HCT116 (cell line): ENCODE data around the gene TBX20. TPM values are rescaled to one million over a fixed set of nuclear protein-coding genes. Genes with fewer than 3 reads are reported as not detected.

Experiments
- ATAC-seq: fragments of 200-7000 bp; cut with Tn5 transposase; 2 replicates; pipeline ENCODE4 v1.9.1; 2020; ENCODE audit warnings: mild to moderate bottlenecking, moderate library complexity
- BruUV-seq: library from RNA; stranded (reverse); fragments of 400-500 nt; replicated peaks from 2 replicates; lab custom pipeline; 2021; lab: Mats Ljungman, UMichigan
- CTCF ChIA-PET: fragments of 300-600 bp; sonication (Branson Sonifier 250); formaldehyde crosslinking; loops from one replicate; lab custom pipeline; 2021; ENCODE audit warnings: antibody characterized with exemption; lab: Charles Lee
- POLR2A ChIA-PET: fragments of 300-600, 350-600 bp; sonication (Branson Sonifier 250); formaldehyde crosslinking; loops from one replicate; lab custom pipeline; 2021; ENCODE audit warnings: antibody characterized with exemption; lab: Charles Lee
- RAD21 ChIA-PET, 2 experiments: fragments of 300-600 bp; sonication (Branson Sonifier 250); formaldehyde crosslinking; loops; one replicate each; lab custom pipeline; 2023; ENCODE audit warnings: low total read pairs in 2 of 2; ENCODE audit not compliant: uncharacterized antibody in 2 of 2, unreplicated experiment in 2 of 2, low non-redundant PET in 1 of 2; lab: Charles Lee
- DNase-seq: peaks from one replicate; pipeline ENCODE4 v3.0.0-alpha.2; 2010; ENCODE audit warnings: low read depth, low spot score
- H2AFZ ChIP-seq: fragments of 200-600 bp; shearing (Covaris generic), sonication (generic); 2 replicates; pipeline ENCODE4 v1.6.1; 2017; ENCODE audit warnings: low read depth, mixed run types, mixed read lengths, antibody characterized with exemption, low read length; ENCODE audit not compliant: poor library complexity, severe bottlenecking
- H3K27ac ChIP-seq: 2 replicates; pipeline ENCODE4 v1.5.1; 2012; ENCODE audit warnings: low read depth, low read length
- H3K27me3 ChIP-seq: fragments of 200-600 bp; sonication (generic); 2 replicates; pipeline ENCODE4 v1.6.1; 2016; ENCODE audit warnings: mixed run types, low read length, mixed read lengths; ENCODE audit not compliant: insufficient read depth
- H3K36me3 ChIP-seq, 2 experiments: fragments of 200-500 bp in 1 of 2; fragments of 200-600 bp in 1 of 2; sonication (Bioruptor generic) in 1 of 2; sonication (generic) in 1 of 2; 2 replicates each; pipeline versions ENCODE4 v1.5.1 to v1.6.1; 2014 to 2016; ENCODE audit warnings: low read length in 2 of 2, inconsistent platforms in 1 of 2, mixed read lengths in 1 of 2, mixed run types in 1 of 2; ENCODE audit not compliant: insufficient read depth in 2 of 2, control insufficient read depth in 1 of 2
- H3K4me1 ChIP-seq, 2 experiments: fragments of 200-600 bp in 1 of 2; sonication (generic) in 1 of 2; 2 replicates each; pipeline versions ENCODE4 v1.5.1 to v1.6.1; 2012 to 2017; ENCODE audit warnings: low read length in 2 of 2, inconsistent platforms in 1 of 2, mild to moderate bottlenecking in 1 of 2, mixed read lengths in 1 of 2, mixed run types in 1 of 2, moderate library complexity in 1 of 2; ENCODE audit not compliant: insufficient read depth in 2 of 2, control insufficient read depth in 1 of 2
- H3K4me2 ChIP-seq: fragments of 200-600 bp; sonication (generic); 2 replicates; pipeline ENCODE4 v1.6.1; 2017; ENCODE audit warnings: mixed run types, low read length, mixed read lengths
- H3K4me3 ChIP-seq, 2 experiments: fragments of 200-600 bp in 1 of 2; sonication (generic) in 1 of 2; replicated peaks in 1 of 2; 2 replicates each; pipeline ENCODE4 v1.5.1; 2011 to 2016; ENCODE audit warnings: low read length in 2 of 2, control low read depth in 1 of 2, low read depth in 1 of 2, mild to moderate bottlenecking in 1 of 2, mixed read lengths in 1 of 2, mixed run types in 1 of 2
- H3K79me2 ChIP-seq: fragments of 200-600 bp; sonication (generic); 2 replicates; pipeline ENCODE4 v1.6.1; 2017; ENCODE audit warnings: mild to moderate bottlenecking, mixed run types, low read length, moderate library complexity, mixed read lengths; ENCODE audit not compliant: insufficient read depth
- H3K9ac ChIP-seq: fragments of 200-600 bp; sonication (generic); 2 replicates; pipeline ENCODE4 v1.6.1; 2016; ENCODE audit warnings: low read length, mixed read lengths
- H3K9me2 ChIP-seq: fragments of 200-600 bp; sonication (generic), shearing (Covaris generic); 2 replicates; pipeline ENCODE4 v1.6.1; 2017; ENCODE audit warnings: mixed run types, mild to moderate bottlenecking, moderate library complexity; ENCODE audit not compliant: insufficient read depth
- H3K9me3 ChIP-seq, 2 experiments: fragments of 200-500 bp in 1 of 2; fragments of 200-600 bp in 1 of 2; sonication (Bioruptor generic) in 1 of 2; sonication (generic) in 1 of 2; 2 replicates each; pipeline ENCODE4 v1.6.1; 2014 to 2017; ENCODE audit warnings: low read length in 2 of 2, mixed read lengths in 2 of 2, inconsistent platforms in 1 of 2, low read depth in 1 of 2, mild to moderate bottlenecking in 1 of 2, mixed run types in 1 of 2, moderate library complexity in 1 of 2; ENCODE audit not compliant: control insufficient read depth in 1 of 2, insufficient read depth in 1 of 2
- H4K20me1 ChIP-seq: fragments of 200-600 bp; sonication (generic), shearing (Covaris generic); 2 replicates; pipeline ENCODE4 v1.6.1; 2017; ENCODE audit warnings: mixed run types, mild to moderate bottlenecking, moderate library complexity; ENCODE audit not compliant: insufficient read depth
- EGR1 ChIP-seq: IDR thresholded peaks from 2 replicates; pipeline ENCODE4 v1.6.1; 2012; ENCODE audit warnings: low read depth
- ELF1 ChIP-seq: IDR thresholded peaks from 2 replicates; pipeline ENCODE4 v1.6.1; 2012; ENCODE audit warnings: low read depth, borderline replicate concordance
- EZH2 ChIP-seq: fragments of 200-600 bp; sonication (generic); IDR thresholded peaks from 2 replicates; pipeline ENCODE4 v1.6.1; 2017; ENCODE audit warnings: antibody characterized with exemption, mixed run types
- FOSL1 ChIP-seq: IDR thresholded peaks from 2 replicates; pipeline ENCODE4 v1.6.1; 2012; ENCODE audit warnings: low read depth
- JUND ChIP-seq: IDR thresholded peaks from 2 replicates; pipeline ENCODE4 v1.6.1; 2012
- POLR2A ChIP-seq: IDR thresholded peaks from 2 replicates; pipeline ENCODE4 v1.7.0; 2011; ENCODE audit warnings: borderline replicate concordance; ENCODE audit not compliant: insufficient read depth, insufficient read length; ENCODE audit errors: extremely low read depth
- POLR2AphosphoS5 ChIP-seq: IDR thresholded peaks from 2 replicates; pipeline ENCODE4 v1.6.1; 2011; ENCODE audit warnings: mild to moderate bottlenecking, low read depth, low read length, moderate library complexity
- REST ChIP-seq: IDR thresholded peaks from 2 replicates; pipeline ENCODE4 v1.6.1; 2012; ENCODE audit warnings: low read depth
- SIN3A ChIP-seq: IDR thresholded peaks from 2 replicates; pipeline ENCODE4 v1.6.1; 2012; ENCODE audit warnings: low read depth
- TCF7L2 ChIP-seq: IDR thresholded peaks from 2 replicates; pipeline ENCODE4 v1.7.0; 2011; ENCODE audit warnings: borderline replicate concordance, inconsistent platforms; ENCODE audit not compliant: insufficient read depth, insufficient read length; ENCODE audit errors: extremely low read depth
- YY1 ChIP-seq: IDR thresholded peaks from 2 replicates; pipeline ENCODE4 v1.6.1; 2011; ENCODE audit warnings: low read length, low read depth, moderate library complexity, mild to moderate bottlenecking; ENCODE audit not compliant: insufficient replicate concordance; ENCODE audit errors: extremely low read depth
- ZFX ChIP-seq: fragments of 450-650 bp; IDR thresholded peaks from 2 replicates; pipeline ENCODE4 v1.6.1; 2017
- intact Hi-C: fragments of 100-400 bp; cut with micrococcal nuclease; formaldehyde crosslinking; loops from 2 replicates; pipeline ENCODE4 v1.10.0; 2022
- total RNA-seq: library from RNA; stranded (reverse); gene quantifications from one replicate; pipeline ENCODE4 v1.2.1, GENCODE V29; 2021; ENCODE audit not compliant: unreplicated experiment
- TF ChIP-seq, protein P1 (sequence below), 3 experiments: fragments of 200-600 bp in 1 of 3; sonication (generic) in 1 of 3; IDR thresholded peaks in 2 of 3; conservative IDR thresholded peaks in 1 of 3; 2 replicates each; pipeline ENCODE4 v1.5.1; 2012 to 2017; ENCODE audit warnings: low read depth in 2 of 3, low read length in 2 of 3, antibody characterized with exemption in 1 of 3, borderline replicate concordance in 1 of 3, control low read depth in 1 of 3, mild to moderate bottlenecking in 1 of 3, mixed read lengths in 1 of 3, mixed run types in 1 of 3, moderate library complexity in 1 of 3; ENCODE audit not compliant: insufficient read depth in 1 of 3
- TF ChIP-seq, protein P2 (sequence below): IDR thresholded peaks from 2 replicates; pipeline ENCODE4 v1.6.1; 2011; ENCODE audit warnings: mild to moderate bottlenecking, low read length, moderate library complexity; ENCODE audit not compliant: insufficient replicate concordance; ENCODE audit errors: extremely low read depth
- TF ChIP-seq, protein P3 (sequence below): IDR thresholded peaks from 2 replicates; pipeline ENCODE4 v1.6.1; 2012

The TBX20 gene
- total RNA-seq, 1 experiment from 2014 or later: not detected

DNA sequence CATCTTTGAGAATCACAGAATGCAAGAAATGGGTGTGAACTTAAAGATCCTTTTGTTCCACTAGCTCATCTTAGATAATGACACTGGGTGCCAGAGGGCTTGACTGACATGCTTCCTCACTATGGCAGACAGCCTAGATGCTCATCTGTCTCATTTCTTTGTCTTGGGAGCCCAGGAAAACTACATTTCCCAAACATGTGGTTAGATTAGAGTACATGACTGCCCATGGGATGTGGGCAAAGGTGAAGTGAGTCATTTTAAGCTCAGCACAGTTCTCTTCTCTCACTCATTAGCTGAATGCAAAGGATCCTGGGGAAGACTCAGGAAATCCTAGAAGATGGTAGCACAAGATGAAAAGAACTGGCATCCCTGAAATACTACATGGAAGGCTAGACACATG lies 32.5 kb upstream of the TBX20 start:
- H3K27ac ChIP-seq: no peak overlapping the region
- no peaks in the 10 kb centered on the region for H3K79me2 ChIP-seq
- H3K4me3 ChIP-seq: no peak overlapping the region
- H3K9me2 ChIP-seq: no peaks in the 10 kb centered on the region
- no peaks in the 10 kb centered on the region for H3K4me1 ChIP-seq
- POLR2A ChIA-PET: no interaction called here
- RAD21 ChIA-PET: no interaction called here
- H3K36me3 ChIP-seq: no peaks in the 10 kb centered on the region
- no TSS peak for BruUV-seq
- CTCF ChIA-PET: no interaction called here
- ATAC-seq: no peak
- no peaks in the 10 kb centered on the region; the same call in 1 of the 2 replicates for H3K27me3 ChIP-seq
- no peak overlapping the region for H3K9ac ChIP-seq
- DNase-seq: no peak
- intact Hi-C loops: no loop called here
- TF ChIP-seq ELF1: no peak
- TF ChIP-seq REST: no peak
- TF ChIP-seq EZH2: no peak
- TF ChIP-seq POLR2AphosphoS5: no peak
- TF ChIP-seq YY1: no peak
- TF ChIP-seq FOSL1: no peak
- no peak for TF ChIP-seq ZFX
- TF ChIP-seq, protein P1, sequence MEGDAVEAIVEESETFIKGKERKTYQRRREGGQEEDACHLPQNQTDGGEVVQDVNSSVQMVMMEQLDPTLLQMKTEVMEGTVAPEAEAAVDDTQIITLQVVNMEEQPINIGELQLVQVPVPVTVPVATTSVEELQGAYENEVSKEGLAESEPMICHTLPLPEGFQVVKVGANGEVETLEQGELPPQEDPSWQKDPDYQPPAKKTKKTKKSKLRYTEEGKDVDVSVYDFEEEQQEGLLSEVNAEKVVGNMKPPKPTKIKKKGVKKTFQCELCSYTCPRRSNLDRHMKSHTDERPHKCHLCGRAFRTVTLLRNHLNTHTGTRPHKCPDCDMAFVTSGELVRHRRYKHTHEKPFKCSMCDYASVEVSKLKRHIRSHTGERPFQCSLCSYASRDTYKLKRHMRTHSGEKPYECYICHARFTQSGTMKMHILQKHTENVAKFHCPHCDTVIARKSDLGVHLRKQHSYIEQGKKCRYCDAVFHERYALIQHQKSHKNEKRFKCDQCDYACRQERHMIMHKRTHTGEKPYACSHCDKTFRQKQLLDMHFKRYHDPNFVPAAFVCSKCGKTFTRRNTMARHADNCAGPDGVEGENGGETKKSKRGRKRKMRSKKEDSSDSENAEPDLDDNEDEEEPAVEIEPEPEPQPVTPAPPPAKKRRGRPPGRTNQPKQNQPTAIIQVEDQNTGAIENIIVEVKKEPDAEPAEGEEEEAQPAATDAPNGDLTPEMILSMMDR (IDR thresholded peaks at IDR 0.05 in 2 of 3, conservative IDR thresholded peaks at IDR 0.05 in 1 of 3; ENCODE audit: borderline replicate concordance in 1 of 3, insufficient read depth in 1 of 3, low read depth in 2 of 3, low read length in 2 of 3): no peak
- no peak for TF ChIP-seq SIN3A
- TF ChIP-seq, protein P2, sequence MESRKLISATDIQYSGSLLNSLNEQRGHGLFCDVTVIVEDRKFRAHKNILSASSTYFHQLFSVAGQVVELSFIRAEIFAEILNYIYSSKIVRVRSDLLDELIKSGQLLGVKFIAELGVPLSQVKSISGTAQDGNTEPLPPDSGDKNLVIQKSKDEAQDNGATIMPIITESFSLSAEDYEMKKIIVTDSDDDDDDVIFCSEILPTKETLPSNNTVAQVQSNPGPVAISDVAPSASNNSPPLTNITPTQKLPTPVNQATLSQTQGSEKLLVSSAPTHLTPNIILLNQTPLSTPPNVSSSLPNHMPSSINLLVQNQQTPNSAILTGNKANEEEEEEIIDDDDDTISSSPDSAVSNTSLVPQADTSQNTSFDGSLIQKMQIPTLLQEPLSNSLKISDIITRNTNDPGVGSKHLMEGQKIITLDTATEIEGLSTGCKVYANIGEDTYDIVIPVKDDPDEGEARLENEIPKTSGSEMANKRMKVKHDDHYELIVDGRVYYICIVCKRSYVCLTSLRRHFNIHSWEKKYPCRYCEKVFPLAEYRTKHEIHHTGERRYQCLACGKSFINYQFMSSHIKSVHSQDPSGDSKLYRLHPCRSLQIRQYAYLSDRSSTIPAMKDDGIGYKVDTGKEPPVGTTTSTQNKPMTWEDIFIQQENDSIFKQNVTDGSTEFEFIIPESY: no peak
- TF ChIP-seq, protein P3, sequence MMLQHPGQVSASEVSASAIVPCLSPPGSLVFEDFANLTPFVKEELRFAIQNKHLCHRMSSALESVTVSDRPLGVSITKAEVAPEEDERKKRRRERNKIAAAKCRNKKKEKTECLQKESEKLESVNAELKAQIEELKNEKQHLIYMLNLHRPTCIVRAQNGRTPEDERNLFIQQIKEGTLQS: no peak
- TF ChIP-seq TCF7L2: no peak
- no peak for TF ChIP-seq JUND
- no peak for TF ChIP-seq EGR1
- TF ChIP-seq POLR2A: no peak
- H4K20me1 ChIP-seq: no peaks in the 10 kb centered on the region
- H3K4me2 ChIP-seq: no peak overlapping the region
- no peaks in the 10 kb centered on the region for H3K9me3 ChIP-seq
- H2AFZ ChIP-seq: no peak overlapping the region
